ENCODE results near the gene EDN1. TPM values are rescaled to one million over a fixed set of nuclear protein-coding genes. Genes with fewer than 3 reads are reported as not detected.

The EDN1 gene
- total RNA-seq, 2 experiments from 2014 or later: 0.14 TPM; not detected in 1

DNA sequence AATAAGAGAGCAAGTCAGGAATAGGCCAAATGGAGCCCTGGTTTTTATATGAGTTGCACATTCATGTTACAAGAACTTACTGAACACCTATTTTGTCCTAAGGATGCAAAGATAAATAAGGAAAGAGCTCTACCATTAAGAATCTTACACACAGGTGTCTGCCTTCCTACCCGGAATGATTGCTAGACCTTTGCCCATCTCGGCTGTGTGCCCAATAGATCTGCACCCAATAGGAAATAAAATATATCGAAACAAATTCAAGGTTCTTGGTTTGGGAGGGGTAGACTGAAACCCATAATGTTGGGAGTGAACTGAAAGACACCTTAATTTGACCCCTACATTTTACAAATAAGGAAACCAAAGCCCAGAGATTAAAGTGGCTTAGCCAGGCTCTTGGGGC is 48.9 kb downstream of the EDN1 start:
- H3K36me3 Mint-ChIP-seq (ENCODE audit: low read depth): no peaks in the 10 kb centered on the region
- no peak overlapping the region for H3K4me3 Mint-ChIP-seq
- H3K27me3 Mint-ChIP-seq: peaks cover 2% of the 10 kb centered on the region
- TF ChIP-seq, protein P1, sequence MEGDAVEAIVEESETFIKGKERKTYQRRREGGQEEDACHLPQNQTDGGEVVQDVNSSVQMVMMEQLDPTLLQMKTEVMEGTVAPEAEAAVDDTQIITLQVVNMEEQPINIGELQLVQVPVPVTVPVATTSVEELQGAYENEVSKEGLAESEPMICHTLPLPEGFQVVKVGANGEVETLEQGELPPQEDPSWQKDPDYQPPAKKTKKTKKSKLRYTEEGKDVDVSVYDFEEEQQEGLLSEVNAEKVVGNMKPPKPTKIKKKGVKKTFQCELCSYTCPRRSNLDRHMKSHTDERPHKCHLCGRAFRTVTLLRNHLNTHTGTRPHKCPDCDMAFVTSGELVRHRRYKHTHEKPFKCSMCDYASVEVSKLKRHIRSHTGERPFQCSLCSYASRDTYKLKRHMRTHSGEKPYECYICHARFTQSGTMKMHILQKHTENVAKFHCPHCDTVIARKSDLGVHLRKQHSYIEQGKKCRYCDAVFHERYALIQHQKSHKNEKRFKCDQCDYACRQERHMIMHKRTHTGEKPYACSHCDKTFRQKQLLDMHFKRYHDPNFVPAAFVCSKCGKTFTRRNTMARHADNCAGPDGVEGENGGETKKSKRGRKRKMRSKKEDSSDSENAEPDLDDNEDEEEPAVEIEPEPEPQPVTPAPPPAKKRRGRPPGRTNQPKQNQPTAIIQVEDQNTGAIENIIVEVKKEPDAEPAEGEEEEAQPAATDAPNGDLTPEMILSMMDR (IDR thresholded peaks at IDR 0.05): no peak
- ChIA-PET POLR2A (no interaction called here), CTCF (no interaction called here)
- DNase-seq: no peak
- no peaks in the 10 kb centered on the region for H3K9me3 Mint-ChIP-seq
- ATAC-seq: no peak
- intact Hi-C loops (cut with micrococcal nuclease): no loop called here
- H3K4me1 Mint-ChIP-seq (ENCODE audit: low read depth): no peaks in the 10 kb centered on the region
- H3K27ac Mint-ChIP-seq: no peak overlapping the region

DNA sequence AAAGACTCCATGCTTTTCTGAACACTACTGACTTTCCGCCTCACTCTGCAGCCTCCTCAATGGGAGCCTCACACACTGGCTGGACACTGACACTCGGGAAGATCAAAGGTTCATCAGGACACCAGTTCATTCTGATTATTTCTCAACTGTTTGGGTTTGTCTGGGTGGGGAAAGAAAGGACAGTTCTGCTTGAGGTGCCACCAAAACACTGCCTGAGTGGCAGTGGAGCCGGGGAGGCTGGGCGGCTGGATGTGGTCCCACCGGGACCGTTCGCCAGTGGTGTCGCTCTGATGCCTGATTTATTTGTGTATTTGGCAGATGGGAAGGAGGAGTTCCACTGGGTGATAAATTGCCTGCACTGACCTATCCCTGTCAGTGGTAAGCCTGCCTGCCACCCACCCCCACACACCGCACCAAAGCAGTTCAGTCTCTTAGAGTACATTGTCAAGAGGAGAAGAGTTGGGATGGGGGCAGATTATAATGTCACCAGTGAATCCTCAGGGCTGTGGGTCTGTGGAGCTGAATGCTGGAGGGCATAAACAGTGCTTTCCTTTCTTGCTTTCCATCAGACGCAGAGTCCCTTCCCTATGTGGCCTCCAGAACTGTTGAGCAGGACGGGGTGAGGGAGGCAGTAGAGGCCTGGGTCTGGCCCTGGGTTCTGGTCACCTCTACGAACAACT is 49.8 kb downstream of the EDN1 start:
- ATAC-seq (no peak), DNase-seq (no peak)
- CTCF ChIA-PET: no interaction called here
- Mint-ChIP-seq H3K36me3 (ENCODE audit: low read depth) (no peaks in the 10 kb centered on the region), H3K27me3 (peaks cover 4% of the 10 kb centered on the region), H3K4me3 (no peak overlapping the region), H3K4me1 (ENCODE audit: low read depth) (no peaks in the 10 kb centered on the region), H3K9me3 (no peaks in the 10 kb centered on the region), H3K27ac (no peak overlapping the region)
- TF ChIP-seq, protein P1 (IDR thresholded peaks at IDR 0.05): no peak
- POLR2A ChIA-PET: no interaction called here
- intact Hi-C loops (cut with micrococcal nuclease): no loop called here

DNA sequence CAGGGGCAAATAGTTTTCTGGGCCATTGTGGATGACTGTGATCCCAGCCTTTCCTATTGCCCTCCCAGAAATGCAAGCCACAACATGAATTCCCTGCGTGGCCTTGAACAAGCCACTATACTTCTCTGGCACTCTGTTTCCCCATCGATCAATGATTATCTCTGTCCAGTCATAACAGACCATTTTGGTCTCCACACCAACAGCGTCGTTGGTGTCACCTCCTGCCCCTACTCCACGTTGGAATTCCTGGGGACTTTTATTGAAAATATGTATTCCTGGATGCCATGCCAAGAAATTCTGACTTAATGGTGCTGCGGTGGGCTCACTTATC is 50.3 kb downstream of the EDN1 start:
- intact Hi-C loops (cut with micrococcal nuclease): no loop called here
- CTCF ChIA-PET: no interaction called here
- Mint-ChIP-seq H3K9me3 (no peaks in the 10 kb centered on the region), H3K27me3 (peaks cover 4% of the 10 kb centered on the region), H3K36me3 (ENCODE audit: low read depth) (no peaks in the 10 kb centered on the region), H3K27ac (no peak overlapping the region), H3K4me3 (no peak overlapping the region), H3K4me1 (ENCODE audit: low read depth) (no peaks in the 10 kb centered on the region)
- ATAC-seq: no peak
- POLR2A ChIA-PET: no interaction called here
- no peak for DNase-seq
- TF ChIP-seq, protein P1 (IDR thresholded peaks at IDR 0.05): no peak

DNA sequence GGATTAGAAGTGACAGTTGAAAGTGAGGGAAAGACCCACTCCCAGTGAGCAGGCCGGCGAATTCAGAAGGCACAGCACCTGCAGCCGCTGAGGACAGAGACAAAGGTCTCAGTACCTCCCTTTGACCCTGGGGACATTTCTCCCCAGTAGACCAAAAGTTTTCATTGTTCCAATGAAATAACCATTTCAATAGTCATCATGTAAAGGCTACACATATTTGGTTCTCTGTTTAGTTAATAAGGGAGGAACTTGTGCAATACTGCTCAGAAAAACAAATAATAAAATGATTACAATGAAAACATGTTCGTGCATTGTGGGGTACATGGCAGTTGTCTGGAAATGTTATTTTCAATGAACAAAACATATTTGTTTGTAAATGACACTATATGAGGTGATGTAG is 52.5 kb downstream of the EDN1 start:
- peaks cover 4% of the 10 kb centered on the region for H3K27me3 Mint-ChIP-seq
- CTCF ChIA-PET: no interaction called here
- DNase-seq (no peak), ATAC-seq (no peak)
- TF ChIP-seq, protein P1 (IDR thresholded peaks at IDR 0.05): no peak
- no peaks in the 10 kb centered on the region for H3K36me3 Mint-ChIP-seq (ENCODE audit: low read depth)
- POLR2A ChIA-PET: no interaction called here
- no peak overlapping the region for H3K4me3 Mint-ChIP-seq
- H3K4me1 Mint-ChIP-seq (ENCODE audit: low read depth): no peaks in the 10 kb centered on the region
- H3K27ac Mint-ChIP-seq: no peak overlapping the region
- no peaks in the 10 kb centered on the region for H3K9me3 Mint-ChIP-seq
- intact Hi-C loops (cut with micrococcal nuclease): no loop called here

DNA sequence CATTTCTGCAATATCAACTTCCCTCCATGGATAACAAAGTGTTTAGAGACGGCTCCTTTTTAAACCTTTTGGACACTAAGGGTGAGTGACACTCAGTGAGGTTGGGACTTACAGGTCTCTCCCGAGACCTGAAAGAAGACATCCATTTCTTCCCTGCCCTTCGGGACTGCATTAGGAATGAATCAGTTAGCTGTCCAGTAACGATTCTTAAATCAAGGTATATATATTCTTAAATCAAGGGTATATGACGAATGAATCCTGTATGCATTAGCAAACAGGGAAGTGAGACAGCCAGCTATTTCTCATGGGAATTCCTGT is 52.9 kb downstream of the EDN1 start:
- Mint-ChIP-seq H3K27ac (no peak overlapping the region), H3K36me3 (ENCODE audit: low read depth) (no peaks in the 10 kb centered on the region), H3K4me3 (no peak overlapping the region), H3K9me3 (no peaks in the 10 kb centered on the region), H3K27me3 (peaks cover 4% of the 10 kb centered on the region), H3K4me1 (ENCODE audit: low read depth) (no peaks in the 10 kb centered on the region)
- DNase-seq (no peak), ATAC-seq (no peak)
- ChIA-PET CTCF (no interaction called here), POLR2A (no interaction called here)
- intact Hi-C loops (cut with micrococcal nuclease): no loop called here
- TF ChIP-seq, protein P1 (IDR thresholded peaks at IDR 0.05): no peak
